CD4-positive, alpha-beta T cell treated with Interferon gamma for 1 hour (primary cell): ENCODE results near the gene MTA3.
A peak's percentile ranks its signal among the peaks of the same experiment; 100 is the strongest.
"Not testable (repeated sequence)": the region's sequence is repeated elsewhere in the genome, so short reads cannot be mapped to it uniquely, and the experiment has no call there.

Experiments used
- DNase-seq: peaks from one replicate; pipeline ENCODE4 v3.0.0-alpha.2; 2020

The MTA3 gene

DNA sequence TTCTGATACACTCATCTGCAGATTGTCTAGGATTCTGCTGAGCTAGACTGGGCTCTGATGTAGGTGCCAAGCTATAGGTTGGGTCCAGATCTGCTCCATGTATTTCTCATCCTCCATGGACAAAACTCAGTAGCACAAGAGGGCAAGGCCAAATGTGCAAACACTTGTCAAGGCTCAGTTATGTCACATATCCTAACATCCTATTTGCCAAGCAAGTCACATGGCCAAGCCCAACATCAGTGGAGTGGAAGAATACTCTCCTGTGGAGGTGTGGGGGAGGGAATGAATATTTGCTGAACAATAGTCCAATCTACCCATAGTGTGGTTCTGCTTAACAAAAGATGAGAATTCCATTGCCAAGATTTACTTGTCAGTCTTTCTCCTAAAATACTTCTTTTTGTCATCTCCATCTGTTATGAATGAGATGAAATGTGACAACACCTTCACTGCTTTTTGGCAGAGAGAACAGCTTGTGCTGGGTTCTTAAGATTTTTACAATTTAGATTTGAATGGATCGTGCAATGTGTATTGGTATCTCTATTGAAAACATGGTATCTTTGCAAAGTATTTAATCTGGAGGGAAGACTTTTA, 105.7 kb downstream of the MTA3 start:
- no peak for DNase-seq

GRCh38 chr2:42675815-42676214, 107.4 kb downstream of the MTA3 start:
- no peak for DNase-seq

GRCh38 chr2:42685303-42685702, 116.9 kb downstream of the MTA3 start:
- no peak for DNase-seq

DNA sequence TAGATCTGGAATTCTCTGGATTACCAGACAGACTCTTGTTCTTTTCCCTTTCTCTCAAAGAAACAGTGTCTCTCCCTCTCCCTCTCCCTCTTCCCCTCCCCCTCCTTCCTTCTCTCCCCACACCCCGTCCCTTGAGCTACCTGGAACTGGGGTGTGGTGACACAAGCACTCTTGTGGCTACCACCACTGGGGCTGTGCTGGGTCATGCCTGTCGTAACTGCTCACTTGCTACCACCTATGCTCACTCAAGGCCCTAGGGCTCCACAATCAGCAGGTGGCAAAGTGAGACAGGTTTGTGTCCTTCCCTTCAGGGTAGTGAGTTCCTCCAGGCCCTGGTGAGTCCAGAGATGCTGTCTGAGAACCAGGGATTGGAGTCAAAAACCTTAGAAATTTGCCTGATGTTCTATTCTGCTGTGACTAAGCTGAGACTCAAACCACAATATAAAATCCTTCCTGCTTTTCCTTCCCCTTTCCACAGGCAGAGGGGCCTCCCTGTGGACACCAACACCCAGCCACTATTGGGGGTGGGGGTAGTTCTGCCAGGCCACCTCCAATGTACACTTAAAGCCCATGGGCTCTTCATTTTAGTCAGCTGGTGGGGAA, 124.7 kb downstream of the MTA3 start:
- DNase-seq, result no peak

- DNase-seq, result no peak
Observed at GRCh38 chr2:42693688-42694479, 125.5 kb downstream of the MTA3 start.

DNA sequence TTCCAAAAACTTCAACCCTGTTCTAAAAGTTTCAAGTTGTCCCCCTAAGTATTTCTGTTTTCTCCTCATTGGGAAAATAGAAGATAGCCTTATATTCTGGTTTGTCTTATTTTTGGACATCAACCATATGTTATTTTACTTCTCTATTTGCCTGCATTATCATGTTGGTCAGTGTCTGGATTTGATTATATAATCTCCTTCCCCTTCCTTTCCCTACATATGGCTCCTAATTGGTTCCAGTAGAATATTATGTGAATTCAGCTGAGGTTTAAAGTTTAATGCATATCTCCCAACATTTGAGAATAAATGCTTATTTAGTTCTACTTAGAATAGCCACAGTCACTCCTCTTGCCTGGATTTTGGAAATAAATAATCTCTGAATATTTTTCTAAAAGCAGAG, 128.6 kb downstream of the MTA3 start:
- no peak for DNase-seq

GRCh38 chr2:42698940-42699339, 130.5 kb downstream of the MTA3 start:
- no peak for DNase-seq

GRCh38 chr2:42706836-42707235, 138.4 kb downstream of the MTA3 start:
- no peak for DNase-seq

DNA sequence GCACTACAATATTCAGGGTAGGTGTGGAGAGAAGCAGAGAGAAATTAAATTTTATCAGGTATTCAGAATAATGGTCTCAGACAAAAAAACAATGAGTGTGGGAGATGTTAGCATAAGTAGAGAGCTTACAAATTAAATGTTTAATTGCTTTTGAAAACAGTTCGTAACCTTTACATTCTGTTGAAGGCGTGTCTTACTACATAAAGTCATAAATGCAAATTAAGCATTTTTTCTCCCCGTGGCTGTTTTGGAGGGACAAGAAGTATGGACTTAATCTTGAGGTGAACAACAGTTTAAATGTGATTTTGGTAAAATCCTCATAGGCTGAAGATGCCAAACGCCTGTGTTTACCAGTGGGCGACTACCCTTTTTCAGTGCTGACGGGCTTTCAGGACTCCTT, 139.7 kb downstream of the MTA3 start:
- no peak for DNase-seq

- DNase-seq, result no peak
Observed at GRCh38 chr2:42711896-42712295, 143.5 kb downstream of the MTA3 start.

- DNase-seq, result no peak
Observed at GRCh38 chr2:42712934-42713333, 144.5 kb downstream of the MTA3 start.

DNA sequence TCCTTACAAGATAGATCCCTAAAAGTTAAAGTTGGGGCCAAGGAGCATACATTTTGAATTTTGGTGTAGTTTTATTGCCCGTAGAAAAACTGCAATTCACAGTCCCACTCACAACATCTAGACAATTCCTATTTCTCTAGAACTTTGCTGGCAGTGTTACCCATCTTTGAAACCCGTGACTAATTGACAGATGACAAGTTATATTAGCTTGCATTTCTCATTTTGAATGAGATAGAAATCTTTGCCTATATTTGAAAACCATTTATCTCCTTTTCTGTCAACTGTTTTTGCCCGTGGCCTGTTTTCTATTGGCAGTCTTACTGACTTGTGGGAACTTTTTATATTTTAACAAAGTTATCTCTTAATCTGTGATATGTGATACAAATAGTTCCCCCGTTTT, 145.5 kb downstream of the MTA3 start:
- DNase-seq, result no peak

DNA sequence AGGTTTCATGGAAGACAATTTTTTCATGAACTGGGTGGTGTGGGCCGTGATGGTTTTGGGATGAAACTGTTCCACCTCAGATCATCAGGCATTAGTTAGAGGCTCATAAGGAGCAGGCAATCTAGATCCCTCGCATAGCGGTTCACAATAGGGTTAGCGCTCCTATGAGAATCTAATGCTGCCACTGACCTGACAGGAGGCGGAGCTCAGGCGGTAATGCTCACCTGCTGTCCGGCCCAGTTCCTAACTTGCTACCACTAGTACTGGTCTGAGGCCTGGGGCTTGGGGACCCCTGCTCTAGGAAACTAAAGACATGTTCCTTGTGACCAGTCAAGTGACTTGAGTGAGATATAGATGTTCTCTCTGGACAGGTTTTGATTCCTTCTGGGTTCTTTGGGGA, 146.3 kb downstream of the MTA3 start:
- DNase-seq, result no peak

DNA sequence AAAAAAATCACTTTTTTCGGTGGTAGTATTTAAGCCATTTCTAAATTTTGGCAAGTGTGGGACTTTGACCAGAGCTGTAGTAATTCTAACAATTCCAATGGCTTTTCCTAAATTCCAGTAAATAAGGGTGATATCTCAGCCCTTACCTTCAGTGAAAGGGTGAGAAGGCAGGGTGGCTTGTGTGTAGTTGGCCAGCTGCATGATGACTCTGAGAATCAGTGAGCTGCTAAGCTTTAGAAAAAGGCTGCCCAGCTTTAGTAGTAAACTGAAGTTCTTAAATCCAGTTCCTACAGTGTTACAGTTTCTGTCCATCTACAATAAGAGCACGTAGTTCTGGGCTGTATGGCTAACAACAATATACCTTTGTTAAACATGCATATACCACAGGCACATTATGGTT, 153.5 kb downstream of the MTA3 start:
- no peak for DNase-seq

GRCh38 chr2:42722320-42723190, 154.1 kb downstream of the MTA3 start:
- DNase-seq, result peak; percentile 56

DNA sequence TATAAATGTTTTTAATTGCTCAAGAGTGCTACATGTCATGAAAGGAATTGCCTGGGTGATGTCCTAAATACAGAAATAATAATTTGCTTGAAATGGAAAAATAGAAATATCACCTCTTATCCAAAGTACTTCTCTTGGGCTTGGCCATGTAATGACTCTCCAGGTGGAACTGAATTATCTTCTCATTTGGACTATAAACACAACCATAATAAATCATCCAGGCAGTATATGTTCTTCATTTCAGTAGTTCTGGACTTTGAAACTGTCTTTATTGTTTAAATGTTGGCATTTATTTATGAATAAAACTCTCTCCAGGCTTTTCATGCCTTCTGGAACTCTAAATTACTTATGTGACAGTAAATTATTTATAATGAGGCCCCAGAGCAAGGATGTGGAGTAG, 155.0 kb downstream of the MTA3 start:
- no peak for DNase-seq

- no peak for DNase-seq
Observed at GRCh38 chr2:42724886-42725285, 156.5 kb downstream of the MTA3 start.

DNA sequence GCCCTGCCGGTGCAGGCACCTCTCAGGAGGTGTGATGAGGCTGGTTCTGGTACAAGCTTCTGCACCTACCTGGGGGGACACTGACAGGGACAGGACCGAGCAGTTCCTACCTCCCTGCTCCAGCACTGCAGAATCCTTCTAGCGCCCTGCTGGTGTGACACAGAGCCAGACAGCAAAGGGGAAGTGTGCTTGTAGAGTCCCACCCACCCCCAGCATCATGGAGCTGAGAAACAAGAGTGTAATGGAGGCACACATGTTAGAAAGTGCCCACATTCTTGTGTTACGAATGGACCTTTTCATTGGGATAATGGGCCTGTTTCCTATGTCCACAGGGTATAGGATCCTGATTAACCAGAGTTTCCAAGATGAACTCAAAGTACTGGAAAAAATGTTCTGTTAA, 157.2 kb downstream of the MTA3 start:
- peak; percentile 22 for DNase-seq

- DNase-seq, result no peak
Observed at GRCh38 chr2:42726680-42727079, 158.2 kb downstream of the MTA3 start.

- DNase-seq, result not testable (repeated sequence)
Observed at GRCh38 chr2:42731316-42731715, 162.9 kb downstream of the MTA3 start.

DNA sequence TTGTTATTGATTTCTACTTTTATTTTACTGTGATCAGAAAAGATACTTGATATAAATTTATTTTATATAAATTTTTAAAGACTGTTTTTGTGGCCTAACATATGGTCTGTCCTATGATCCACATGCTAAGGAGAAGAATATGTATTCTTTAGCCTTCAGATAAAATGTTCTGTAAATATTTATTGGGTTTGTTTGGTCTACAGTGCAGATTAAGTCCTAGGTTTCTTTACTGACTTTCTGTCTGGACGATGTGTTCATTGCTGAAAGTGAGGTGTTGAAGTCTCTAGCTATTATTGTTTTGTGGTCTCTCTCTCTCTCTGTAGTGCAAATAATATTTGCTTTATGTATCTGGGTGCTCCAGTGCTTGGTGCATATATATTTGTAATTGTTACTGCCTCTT, 165.4 kb downstream of the MTA3 start:
- no peak for DNase-seq

DNA sequence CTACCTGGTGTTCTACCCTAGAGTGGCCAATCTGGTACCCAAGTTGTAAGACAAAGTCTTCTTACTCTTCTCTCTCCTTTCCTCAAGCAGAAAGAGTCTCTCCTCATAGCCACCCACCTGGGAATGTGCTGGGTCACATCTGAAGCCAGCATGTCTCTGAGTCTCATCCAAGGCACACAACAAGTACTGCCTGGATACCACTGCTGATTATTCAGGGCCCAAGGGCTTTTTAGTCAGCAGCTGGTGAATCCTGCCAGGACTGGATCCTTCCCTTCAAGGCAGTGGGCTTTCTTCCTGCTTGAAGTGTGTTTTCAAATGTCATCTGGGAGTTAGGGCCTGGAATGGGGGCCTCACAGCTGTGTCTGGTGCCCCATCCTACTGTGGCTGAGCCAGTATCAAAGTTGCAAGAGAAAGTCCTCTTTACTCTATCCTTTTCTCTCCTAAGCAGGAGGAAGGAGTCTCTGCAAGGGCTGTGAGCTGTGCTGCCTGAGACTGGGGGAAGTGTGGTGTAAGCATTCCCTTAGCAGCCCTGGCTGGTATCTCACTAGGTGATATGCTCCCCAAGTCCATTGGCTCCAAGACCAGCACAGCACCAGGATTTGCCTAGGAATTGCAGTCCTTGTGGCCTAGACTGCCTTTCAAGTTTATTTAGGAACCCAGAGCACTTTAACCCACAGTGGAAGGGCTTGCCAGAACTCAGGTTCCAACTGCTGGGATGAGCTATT, 168.3 kb downstream of the MTA3 start:
- DNase-seq, result no peak

- no peak for DNase-seq
Observed at GRCh38 chr2:42741140-42741539, 172.7 kb downstream of the MTA3 start.
